HG02642 (cell line): ENCODE measurements around the gene SNAPIN.

ENCODE experiments used
- ATAC-seq: cut with Tn5 transposase; IDR thresholded peaks from one replicate; pipeline ENCODE4 v1.9.1; 2021; ENCODE audit warnings: mild to moderate bottlenecking; ENCODE audit not compliant: unreplicated experiment, poor library complexity

The SNAPIN gene, protein sequence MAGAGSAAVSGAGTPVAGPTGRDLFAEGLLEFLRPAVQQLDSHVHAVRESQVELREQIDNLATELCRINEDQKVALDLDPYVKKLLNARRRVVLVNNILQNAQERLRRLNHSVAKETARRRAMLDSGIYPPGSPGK

DNA sequence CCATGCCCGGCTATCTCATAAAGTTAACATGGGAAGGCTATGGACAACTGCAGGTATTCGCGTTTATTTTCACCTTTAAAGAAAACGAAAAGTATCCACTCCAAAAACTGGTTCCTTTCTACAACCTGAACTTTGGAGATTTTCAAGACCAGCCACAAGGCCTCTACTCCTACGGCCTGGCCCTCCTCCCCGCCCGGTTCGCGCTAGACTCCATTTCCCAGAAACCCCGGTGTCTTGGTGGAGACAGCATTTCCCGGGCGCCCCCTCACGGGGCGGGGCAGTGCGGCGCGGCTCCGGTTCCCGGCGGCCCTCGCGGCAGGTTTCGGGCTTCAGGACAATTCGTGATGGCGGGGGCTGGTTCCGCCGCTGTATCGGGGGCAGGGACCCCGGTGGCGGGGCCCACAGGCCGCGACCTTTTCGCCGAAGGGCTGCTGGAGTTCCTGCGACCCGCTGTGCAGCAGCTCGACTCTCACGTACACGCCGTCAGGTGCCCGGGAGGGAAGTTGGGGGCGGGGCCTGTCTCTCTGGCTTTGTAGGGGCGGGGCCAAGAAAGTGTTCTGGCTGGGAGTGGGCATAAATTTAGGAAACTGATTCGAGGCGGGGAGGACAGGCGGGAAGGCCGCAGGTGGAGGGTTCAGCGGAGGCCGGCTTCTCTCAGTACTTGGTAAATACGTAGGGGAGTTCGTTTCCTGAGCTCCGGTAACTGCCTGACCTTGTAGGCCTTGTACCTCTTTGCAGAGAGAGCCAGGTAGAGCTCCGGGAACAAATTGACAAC, at the start of gene SNAPIN:
TSS of gene SNAPIN (plus strand) at position 304 of the 775 bp plus-strand sequence. CDS start at position 345, 41 bp downstream.
- ATAC-seq: peak; percentile 96

DNA sequence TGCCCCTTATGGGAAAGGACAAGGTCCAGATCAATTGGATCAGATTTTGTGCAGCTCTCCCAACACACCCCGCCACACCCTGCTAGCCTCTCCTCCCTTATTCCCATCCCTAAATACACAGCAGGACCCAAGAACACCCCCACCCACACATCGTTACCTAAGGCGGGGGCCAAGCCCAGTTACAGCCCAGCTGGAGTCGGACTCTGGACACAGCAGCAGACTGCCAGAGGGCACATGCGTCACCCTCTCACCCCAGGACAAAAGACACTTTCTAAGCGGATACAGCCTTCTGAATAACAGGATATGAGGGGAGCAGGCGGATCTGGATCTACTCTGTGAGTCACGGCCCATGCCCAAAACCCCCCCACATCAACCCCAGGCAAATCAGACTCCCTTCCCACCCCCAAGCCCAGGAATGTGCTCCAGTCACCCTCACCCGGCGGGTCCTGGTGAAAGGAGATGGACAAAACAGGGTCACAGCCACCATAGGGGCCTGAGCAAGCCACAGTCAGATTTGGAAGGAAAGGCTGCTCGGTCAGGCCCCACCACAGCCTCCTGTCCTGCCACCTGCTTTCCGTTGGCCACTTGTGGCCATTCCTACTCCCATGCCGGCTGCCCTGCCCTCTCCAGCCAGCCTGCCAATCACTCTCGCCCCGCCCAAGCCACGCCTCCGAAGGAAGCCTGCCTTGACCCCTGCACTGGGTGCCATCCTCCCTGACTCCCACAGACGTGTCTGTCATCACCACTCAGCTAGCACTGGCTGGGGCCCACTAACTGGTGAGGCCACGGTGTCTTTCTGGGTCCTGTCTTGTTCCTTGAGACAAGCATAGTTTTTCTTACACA, 49.5 kb upstream of the SNAPIN start:
- no peak for ATAC-seq

DNA sequence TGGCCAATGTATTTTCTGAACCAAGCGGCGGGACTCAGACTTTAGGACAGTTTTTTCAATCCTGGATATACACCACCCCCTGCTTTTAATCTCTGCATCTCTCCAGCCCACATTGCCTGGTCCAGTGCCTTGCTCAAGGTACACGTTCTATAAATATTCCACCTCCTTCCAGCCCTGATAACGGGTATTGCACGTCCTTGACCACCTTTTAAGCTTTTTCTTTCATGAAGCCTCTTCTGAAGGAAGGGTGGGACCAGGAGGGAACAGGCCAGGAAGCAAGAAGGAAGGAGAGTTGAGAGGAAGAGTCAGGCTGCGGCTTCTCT, 49.0 kb upstream of the SNAPIN start:
- no peak for ATAC-seq

DNA sequence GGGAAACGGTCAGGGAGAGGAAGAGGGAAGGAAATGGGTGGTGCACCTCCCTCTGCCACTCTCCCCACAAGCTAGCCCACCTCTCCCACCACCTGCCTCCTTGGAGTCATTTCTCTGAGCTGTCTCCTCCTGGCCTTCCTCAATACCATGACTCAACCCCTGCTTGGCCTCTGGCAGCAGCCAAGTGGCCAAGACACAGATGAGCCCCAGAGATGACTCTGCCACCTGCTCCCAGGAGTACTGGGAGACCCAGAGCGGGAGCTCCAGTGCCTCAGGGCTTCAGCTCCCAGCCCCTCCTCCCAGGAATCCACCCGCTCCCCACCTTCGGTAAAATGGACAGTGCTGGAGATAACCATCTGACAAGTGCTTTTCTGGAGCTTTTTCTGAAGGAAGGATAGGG, 48.2 kb upstream of the SNAPIN start:
- no peak for ATAC-seq

DNA sequence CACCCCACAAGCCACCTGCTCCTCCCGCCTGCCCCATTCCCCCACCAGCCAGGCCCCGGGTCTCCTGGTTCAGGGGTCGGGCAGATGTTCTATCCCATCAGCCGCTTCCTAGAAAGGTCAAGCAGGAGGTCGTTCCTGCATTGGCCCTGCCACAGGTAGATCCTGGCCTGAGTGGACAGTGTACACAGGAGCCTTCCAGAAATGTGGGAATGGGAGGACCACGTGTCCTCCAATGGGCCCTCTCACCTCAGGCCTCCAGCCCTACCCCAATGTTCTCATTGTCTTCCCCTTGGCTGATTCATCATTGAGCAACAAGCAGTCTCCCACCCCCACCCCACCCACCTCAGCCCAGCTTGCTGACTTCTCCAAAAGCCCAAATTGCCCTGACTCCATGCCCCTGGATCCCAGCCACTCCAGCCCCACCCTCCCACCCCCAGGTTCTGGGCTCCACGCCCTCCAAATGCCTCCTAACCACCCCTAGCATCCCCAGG, 47.6 kb upstream of the SNAPIN start:
- ATAC-seq: no peak

DNA sequence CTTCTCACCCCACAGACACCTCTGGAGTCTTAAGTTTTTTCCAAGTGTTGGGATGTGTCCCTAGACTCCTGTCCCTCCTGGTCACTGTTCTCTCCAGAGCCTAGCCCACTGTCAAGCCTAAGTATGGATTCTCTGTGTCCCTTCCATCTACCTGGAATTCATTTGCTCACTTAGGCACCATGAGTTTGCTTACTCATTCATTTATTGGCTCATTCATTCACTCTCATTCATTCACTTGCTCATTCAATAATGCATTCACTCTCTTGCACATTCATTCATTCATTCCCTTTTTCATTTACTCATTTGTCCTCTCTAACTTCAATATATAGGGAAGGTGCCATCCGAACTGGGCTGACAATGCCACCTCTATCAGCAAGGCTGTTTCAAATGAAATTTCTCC, 47.1 kb upstream of the SNAPIN start:
- no peak for ATAC-seq

DNA sequence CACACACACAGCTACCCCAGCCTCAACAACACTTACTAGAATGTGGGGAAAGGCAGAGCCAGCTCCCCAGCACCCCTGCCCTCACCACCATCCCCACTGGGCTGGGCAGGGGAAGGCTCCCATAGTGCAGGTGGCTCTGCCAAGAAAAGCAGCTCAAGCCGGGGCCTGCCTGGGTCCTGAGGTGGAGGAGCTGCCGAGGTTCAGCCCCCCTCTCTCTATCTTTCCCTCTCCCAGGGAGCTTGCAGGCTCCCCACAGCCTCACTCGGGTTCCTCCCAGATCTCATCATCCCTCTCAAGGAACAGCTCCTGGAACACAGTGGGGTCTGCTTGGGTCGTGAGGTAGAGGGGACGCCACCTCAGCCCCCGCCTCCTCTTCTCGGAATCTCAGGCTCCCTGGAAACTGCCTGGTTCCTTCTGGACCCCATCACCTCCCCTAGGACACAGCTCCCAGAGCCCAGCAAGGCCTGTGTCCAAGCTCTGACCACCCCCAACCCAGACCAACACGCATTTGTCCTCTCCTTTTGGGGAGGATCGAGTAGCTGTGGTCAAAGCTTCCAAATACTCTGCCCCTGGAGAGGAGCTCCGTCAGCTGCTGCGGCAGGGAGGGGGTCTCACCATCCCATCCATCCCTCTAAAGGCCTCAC, 46.3 kb upstream of the SNAPIN start:
- ATAC-seq: no peak

DNA sequence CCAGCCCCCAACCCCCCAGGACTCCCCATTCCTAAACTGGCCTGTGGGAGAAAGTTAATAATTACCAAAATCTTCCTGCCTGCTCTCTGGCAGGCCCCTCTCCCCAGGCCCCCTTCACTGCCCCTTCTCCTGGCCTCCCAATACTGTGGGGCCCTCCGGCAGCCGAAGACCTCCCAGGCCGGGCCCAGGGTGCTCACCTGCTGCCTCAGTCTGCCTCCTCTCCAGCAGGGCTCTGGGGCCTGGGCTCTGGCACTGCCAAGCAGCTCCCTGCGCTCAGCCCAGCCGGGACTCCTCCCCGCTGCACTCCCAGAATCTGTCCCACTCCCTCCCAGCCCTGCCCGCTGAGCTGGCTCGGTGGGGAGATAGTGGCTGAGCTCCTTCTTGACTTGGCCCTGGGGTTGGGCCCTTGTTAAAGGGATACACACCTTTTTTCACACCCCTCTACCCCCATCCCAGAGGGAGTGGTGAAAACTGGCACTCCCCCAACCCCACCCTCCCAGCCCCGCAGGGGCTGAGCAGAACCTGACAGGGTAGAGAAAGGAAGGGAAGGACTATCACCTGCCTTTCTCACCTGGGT, 45.7 kb upstream of the SNAPIN start, which contains the start of gene S100A16:
TSS of gene S100A16 (minus strand) at position 383 of the 577 bp plus-strand sequence. CDS start 4,986 bp downstream, outside the sequence.
- no peak for ATAC-seq

DNA sequence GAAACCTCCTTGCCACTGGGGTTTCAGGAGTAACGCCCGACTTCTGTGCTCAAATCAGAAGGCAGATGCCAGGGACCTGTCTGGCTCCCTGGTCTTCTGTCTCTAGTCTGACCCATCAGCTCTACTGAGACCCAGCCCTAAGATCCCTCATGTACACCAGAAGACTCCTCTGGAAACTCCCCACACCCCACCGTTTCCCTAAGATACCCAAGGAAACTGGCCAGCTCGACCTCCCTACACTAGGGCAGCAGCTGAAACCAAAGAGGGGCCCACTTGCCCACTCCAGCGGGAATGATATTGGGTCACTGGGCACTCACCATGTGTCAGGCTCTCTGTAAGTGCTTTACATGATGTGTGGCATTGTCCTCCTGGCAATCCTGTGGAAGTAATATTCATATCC, 45.1 kb upstream of the SNAPIN start:
- no peak for ATAC-seq

DNA sequence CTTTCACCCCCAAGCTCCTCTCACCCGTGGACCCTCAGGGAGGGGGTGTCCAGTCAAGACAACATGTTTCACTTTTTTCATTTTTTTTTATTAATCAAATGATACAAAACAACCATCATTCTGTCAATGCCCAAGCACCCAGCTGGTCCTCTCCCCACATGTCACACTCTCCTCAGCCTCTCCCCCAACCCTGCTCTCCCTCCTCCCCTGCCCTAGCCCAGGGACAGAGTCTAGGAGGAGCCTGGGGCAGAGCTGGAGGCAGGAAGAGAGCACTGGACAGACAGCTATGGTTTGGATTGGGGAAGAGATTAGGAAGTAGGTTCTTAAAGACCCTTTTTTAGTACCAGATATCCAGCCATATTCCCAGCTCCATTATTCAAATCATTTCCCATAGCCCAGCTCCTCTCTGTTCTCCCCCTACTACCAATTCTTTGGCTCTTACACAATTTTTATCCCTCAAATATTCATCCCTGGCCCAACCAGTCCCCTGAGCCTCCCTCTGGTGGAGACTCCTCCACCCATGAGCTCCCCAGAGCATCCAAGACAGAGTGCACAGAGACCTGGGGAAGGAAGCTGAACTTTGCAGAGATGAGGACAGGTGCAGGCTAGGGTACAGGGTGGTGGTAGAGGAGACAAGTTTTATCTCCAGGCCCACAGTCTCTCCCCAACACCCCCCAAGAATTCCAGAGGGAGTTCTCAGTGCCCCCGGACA, 44.2 kb upstream of the SNAPIN start:
- no peak for ATAC-seq

DNA sequence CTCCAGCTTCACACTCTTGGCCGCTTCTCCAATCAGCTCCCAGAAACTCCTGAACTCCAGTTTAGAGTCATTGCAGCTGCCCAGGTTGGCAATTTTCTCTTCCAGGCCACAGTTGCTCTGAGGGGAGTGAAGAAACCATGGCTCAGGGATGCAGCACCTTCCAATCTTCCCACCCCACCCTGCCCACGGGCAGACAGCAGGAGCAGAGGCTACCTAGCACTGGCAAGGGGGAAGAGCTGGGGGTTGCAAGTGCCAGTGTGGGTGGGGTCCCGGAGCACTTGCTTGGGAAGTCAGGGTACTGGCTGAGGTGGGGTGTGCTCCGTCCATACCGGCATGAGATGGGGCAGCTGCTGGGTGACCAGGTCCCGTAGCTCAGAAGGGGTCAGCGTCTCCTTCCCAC, 43.6 kb upstream of the SNAPIN start:
- no peak for ATAC-seq

DNA sequence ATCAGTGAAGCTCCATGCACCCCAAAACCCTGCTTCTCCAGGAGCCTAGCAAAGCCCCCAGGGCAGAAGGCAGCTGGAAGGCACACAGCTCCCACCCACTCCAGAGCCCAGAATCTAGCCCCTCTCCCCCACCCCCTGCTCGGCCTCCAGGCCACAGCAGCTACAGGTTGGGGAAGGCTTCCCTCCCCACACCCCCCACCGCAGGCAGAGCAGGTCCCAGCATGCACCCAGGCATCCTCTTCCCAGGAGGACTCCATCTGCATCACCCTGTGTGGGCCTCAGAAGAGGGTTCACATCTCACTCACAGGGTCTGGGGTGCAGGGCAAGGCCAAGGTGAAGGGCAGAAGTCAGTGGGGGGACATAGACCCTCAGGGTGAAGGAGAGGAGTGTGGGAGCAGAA, 43.1 kb upstream of the SNAPIN start:
- ATAC-seq: no peak

DNA sequence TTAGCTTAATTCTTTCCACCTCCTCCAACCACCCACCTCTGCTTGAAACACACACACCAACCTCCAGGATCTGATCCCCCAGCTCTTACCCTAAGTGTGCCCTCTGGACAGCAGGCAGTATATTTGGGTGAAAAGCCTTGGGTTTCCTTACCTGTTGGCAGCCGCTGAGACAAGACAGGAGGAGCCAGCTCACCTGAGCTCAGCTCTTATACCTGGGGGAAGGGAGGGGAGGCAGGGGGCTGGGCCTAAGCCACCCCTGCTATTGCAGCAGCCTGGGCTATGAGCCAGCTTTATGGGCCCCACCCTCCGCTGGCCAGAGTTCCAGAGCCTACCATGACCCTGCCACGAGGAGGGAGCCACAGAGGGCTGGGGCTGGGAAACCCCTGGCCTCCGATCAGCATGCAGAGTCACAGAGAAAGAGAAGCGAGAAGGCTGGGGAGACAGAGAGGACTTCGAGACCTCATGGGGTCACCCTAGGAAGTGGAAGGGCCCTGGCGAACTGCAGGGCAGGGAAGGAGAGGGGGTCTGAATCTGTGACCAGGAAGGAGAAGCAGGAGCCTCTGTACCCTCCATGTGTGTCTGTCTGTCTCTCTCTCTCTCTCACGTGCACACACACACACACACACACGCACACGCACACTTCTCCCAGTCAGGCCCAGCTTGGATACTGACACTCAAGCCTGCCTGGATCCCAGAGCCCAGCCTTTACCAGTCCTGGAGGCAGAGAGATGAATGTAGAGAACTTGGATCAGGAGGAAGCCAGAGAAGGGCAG, 42.2 kb upstream of the SNAPIN start, which contains the start of gene S100A14:
TSS of gene S100A14 (minus strand) at position 182 of the 773 bp plus-strand sequence. CDS start 467 bp downstream, outside the sequence.
- no peak for ATAC-seq

DNA sequence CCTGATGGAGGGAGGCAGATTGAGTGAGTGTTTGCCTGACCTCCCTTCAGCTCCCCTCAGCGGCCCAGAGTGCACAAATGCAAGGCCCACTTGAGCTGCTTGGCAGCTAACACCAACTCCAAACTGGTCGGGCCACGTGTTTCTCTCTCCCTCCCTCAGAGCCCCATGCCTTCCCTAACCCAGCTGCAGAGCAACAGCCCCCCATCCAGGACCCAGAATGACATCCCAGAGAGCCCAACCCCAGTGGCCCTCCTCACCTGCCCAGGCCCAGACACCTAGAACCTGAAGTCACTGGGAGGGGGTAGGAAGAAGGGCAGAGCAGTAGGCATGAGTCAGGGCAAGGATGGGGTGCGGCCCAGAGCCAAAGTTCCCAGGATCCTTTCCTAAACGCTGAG, 41.6 kb upstream of the SNAPIN start:
- ATAC-seq: no peak

DNA sequence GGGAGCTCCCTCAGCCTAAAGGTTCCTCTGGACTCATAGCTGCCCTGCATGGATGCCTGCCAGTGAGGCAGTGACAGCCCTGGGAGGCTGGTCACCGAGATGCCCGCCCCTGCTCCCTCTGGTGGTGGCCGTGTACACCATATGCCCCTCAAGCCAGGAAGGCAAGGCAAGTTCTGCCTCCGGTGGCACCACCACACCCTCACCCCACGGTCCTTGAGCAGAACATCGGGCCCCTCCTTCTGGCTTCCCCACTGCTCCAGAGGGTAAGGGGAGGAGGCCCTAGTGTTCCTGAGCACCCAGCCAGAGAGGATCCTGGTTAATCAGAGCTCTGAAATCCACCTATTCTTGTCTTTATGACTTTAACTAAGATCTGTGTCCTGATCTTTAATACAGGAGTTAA, 40.8 kb upstream of the SNAPIN start:
- ATAC-seq: peak; percentile 71

DNA sequence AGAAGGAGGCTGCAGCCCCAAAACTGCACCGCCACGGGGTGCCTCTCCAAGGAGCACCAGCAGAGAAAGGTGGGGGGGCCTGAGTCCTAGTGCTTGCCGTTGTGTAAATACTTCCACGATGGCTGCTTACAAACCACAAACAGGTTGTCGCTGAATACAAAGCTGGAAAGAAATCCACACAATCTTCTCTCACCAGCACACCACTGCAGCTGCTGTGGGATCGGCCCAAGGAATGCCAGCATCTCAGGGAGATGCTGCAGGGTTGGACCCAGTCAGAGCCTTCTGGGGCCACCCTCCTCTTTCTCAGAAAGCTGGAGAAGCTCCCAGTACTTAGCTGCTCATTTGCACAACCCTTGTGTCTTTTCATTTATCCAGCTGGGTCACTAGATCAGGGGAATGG, 39.3 kb upstream of the SNAPIN start:
- no peak for ATAC-seq

DNA sequence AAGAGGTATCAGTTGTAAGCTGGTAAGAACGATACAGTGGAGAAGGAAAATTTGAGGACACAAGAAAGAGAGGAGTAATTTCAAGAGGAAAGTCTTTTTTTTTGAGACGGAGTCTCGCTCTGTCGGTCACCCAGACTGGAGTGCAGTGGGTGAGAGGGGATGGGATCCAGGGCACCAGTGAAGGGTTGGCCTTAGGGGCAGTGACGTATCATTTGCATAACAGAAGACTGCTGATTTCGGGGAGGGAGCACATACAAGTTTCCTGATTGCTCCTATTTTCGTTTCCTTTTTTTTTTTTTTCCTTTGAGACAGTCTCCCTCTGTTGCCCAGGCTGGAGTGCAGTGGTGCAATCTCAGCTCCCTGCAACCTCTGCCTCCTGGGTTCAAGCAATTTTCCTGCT, 35.4 kb upstream of the SNAPIN start:
- no peak for ATAC-seq

DNA sequence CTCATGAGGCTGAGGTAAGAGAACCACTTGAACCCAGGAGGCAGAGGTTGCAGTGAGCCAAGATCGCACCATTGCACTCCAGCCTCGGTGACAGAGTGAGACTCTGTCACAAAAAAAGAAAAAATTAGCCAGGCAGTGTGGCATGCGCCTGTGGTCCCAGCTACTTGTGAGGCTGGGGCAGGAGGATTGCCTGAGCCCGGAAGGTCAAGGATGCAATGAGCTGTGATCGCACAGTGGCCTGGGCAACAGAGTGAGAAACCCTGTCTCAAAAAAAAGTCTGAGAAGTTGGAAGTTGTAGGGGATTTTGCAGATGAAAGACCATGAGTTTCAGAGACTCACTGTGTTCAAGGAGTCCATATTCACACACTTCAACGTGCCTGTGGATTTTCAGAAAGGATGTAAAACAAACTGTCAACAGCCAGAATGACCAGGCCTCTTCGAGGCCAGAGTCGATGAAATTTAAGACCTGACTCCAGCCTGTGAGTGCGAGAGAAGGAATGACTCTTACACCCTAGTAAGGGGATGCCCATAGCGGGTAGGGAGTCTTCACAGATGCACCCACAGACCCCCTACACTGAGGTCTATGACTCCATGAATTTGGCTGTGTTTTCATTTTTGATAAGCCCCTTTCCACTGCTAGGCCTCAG, 33.4 kb upstream of the SNAPIN start:
- no peak for ATAC-seq
